GM18526 (cell line): ENCODE results near the gene HOXA10.

Source experiments
- POLR2A ChIP-seq: IDR thresholded peaks from 3 replicates; pipeline ENCODE4 v1.6.1; 2011; ENCODE audit not compliant: insufficient read length; ENCODE audit errors: extremely low read depth

HOXA10 gene

GRCh38 chr7:27124096-27124901, 49.8 kb downstream of the HOXA10 start:
- no peak for TF ChIP-seq POLR2A

GRCh38 chr7:27123477-27124053, 50.6 kb downstream of the HOXA10 start:
- no peak for TF ChIP-seq POLR2A

- no peak for TF ChIP-seq POLR2A
Observed at GRCh38 chr7:27123007-27123476, 51.1 kb downstream of the HOXA10 start.

GRCh38 chr7:27122077-27122910, 51.8 kb downstream of the HOXA10 start:
- no peak for TF ChIP-seq POLR2A

- TF ChIP-seq POLR2A = no peak
Observed at GRCh38 chr7:27121684-27122076, 52.4 kb downstream of the HOXA10 start.
